Measurements from ENCODE around the gene ADGRG1. TPM values are rescaled to one million over a fixed set of nuclear protein-coding genes. Genes with fewer than 3 reads are reported as not detected.

ADGRG1 gene
- polyA plus RNA-seq, 1 of the 3 experiments (the other 2 are of a cell fraction), result 7.4 TPM

DNA sequence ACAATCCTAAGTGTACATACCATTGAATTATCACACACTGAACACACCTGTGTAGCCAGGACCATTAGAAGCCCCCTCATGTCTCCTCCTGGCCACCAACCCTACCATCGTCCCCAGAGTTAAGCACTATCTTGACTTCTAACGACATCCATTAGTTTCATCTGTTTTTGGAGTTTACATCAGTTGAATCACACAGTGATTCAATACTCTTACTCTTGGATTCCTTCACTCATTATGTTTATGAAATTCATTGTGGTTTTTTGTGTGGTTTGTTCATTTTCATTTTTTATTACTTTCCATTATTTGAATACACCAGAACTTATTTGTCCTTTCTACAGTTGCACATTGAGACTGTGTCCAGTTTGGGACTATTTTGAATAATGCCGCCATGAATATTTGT, 79.7 kb downstream of the ADGRG1 start:
- Histone ChIP-seq H3K36me3 (replicated peaks in 1 of 2; ENCODE audit: control insufficient read depth in 1 of 2, insufficient read depth in 2 of 2, low read length in 1 of 2) (no peaks in the 10 kb centered on the region), H3K9ac (no peak overlapping the region), H3K27me3 (ENCODE audit: insufficient read depth) (0 out of 2 replicates have a peak, but pooled peaks cover 5% of the 10 kb centered on the region), H3K27ac (ENCODE audit: low read depth in 2 of 2, low read length in 1 of 2) (no peak overlapping the region), H3K4me2 (no peak overlapping the region), H2AFZ (ENCODE audit: low read depth) (no peak overlapping the region), H3K79me2 (ENCODE audit: insufficient read depth) (no peaks in the 10 kb centered on the region), H3K4me3 (ENCODE audit: low read depth in 2 of 2, low read length in 1 of 2) (no peak overlapping the region), H3F3A (replicated peaks; ENCODE audit: insufficient read depth) (no peaks in the 10 kb centered on the region), H4K20me1 (ENCODE audit: insufficient read depth) (no peaks in the 10 kb centered on the region), H3K4me1 (ENCODE audit: control insufficient read depth in 1 of 2, insufficient read depth in 2 of 2, low read depth in 1 of 2, low read length in 1 of 2) (no peaks in the 10 kb centered on the region; a peak in 1 of 4 replicates), H3K9me2 (no peaks in the 10 kb centered on the region), H3K9me3 (no peaks in the 10 kb centered on the region)
- ChIA-PET CTCF (no interaction called here), POLR2A (no interaction called here)
- 84% methylated on average over 3 of the region's 3 CpGs for WGBS (ENCODE audit: low lambda C conversion rate)
- no peak for TF ChIP-seq GATA2 (CRISPR knock-in tag; IDR thresholded peaks at IDR 0.05)
- TF ChIP-seq, protein P1, sequence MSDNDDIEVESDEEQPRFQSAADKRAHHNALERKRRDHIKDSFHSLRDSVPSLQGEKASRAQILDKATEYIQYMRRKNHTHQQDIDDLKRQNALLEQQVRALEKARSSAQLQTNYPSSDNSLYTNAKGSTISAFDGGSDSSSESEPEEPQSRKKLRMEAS (IDR thresholded peaks at IDR 0.05; ENCODE audit: low read depth), result no peak
- TF ChIP-seq FOXM1 (IDR thresholded peaks at IDR 0.05; ENCODE audit: low read depth), result no peak
- TF ChIP-seq, protein P2, sequence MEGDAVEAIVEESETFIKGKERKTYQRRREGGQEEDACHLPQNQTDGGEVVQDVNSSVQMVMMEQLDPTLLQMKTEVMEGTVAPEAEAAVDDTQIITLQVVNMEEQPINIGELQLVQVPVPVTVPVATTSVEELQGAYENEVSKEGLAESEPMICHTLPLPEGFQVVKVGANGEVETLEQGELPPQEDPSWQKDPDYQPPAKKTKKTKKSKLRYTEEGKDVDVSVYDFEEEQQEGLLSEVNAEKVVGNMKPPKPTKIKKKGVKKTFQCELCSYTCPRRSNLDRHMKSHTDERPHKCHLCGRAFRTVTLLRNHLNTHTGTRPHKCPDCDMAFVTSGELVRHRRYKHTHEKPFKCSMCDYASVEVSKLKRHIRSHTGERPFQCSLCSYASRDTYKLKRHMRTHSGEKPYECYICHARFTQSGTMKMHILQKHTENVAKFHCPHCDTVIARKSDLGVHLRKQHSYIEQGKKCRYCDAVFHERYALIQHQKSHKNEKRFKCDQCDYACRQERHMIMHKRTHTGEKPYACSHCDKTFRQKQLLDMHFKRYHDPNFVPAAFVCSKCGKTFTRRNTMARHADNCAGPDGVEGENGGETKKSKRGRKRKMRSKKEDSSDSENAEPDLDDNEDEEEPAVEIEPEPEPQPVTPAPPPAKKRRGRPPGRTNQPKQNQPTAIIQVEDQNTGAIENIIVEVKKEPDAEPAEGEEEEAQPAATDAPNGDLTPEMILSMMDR (IDR thresholded peaks at IDR 0.05), result no peak
- TF ChIP-seq SMC3 (IDR thresholded peaks at IDR 0.05; ENCODE audit: low read depth, low read length), result no peak
- TF ChIP-seq FOSL2 (IDR thresholded peaks at IDR 0.05; ENCODE audit: borderline replicate concordance, low read depth), result no peak
- TF ChIP-seq SIN3A (IDR thresholded peaks at IDR 0.05; ENCODE audit: borderline replicate concordance, low read depth, low read length), result no peak
- no peak for TF ChIP-seq YY1 (IDR thresholded peaks at IDR 0.05; ENCODE audit: low read depth)
- no peak for TF ChIP-seq RXRA (IDR thresholded peaks at IDR 0.05; ENCODE audit: borderline replicate concordance, low read depth)
- TF ChIP-seq TEAD4 (IDR thresholded peaks at IDR 0.05; ENCODE audit: borderline replicate concordance, insufficient read depth), result no peak
- DNase-seq, result no peak

DNA sequence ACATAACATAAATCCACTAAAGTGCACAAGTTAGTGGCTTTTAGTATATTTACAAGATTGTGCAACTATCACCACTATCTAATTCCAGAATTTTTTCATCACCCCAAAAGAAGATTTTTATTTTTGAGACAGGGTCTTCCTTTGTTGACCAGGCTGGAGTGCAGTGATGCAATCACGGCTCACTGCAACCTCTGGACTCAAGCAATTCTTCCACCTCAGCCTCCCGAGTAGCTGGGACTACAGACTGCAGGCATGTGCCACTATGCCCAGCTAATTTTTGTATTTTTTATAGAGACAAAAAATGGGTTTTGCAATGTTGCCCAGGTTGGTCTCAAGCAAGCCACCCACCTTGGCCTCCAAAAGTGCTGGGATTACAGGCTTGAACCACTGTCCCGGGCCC, 81.2 kb downstream of the ADGRG1 start:
- ChIA-PET CTCF (interaction anchor here (0.8 kb wide), 1 partner anchor 27 kb away, joined by 3 read pairs; no protein-coding TSS in a partner anchor), POLR2A (no interaction called here)
- no peaks in the 10 kb centered on the region for H3K9me2 ChIP-seq
- H3K36me3 ChIP-seq (replicated peaks in 1 of 2; ENCODE audit: control insufficient read depth in 1 of 2, insufficient read depth in 2 of 2, low read length in 1 of 2), result no peaks in the 10 kb centered on the region
- no peak for TF ChIP-seq GABPA (IDR thresholded peaks at IDR 0.05; ENCODE audit: low read depth)
- TF ChIP-seq RCOR1 (IDR thresholded peaks at IDR 0.05; ENCODE audit: low read length), result no peak
- TF ChIP-seq POLR2AphosphoS5 (IDR thresholded peaks at IDR 0.05; ENCODE audit: low read depth, low read length), result no peak
- no peak for TF ChIP-seq NFIC (IDR thresholded peaks at IDR 0.05; ENCODE audit: borderline replicate concordance)
- no peak for TF ChIP-seq MXI1 (IDR thresholded peaks at IDR 0.05; ENCODE audit: low read depth, low read length)
- TF ChIP-seq FOXM1 (IDR thresholded peaks at IDR 0.05; ENCODE audit: low read depth), result no peak
- TF ChIP-seq SIN3A (IDR thresholded peaks at IDR 0.05; ENCODE audit: borderline replicate concordance, low read depth, low read length), result no peak
- TF ChIP-seq JUND (IDR thresholded peaks at IDR 0.05), result no peak
- TF ChIP-seq SMC3 (IDR thresholded peaks at IDR 0.05; ENCODE audit: low read depth, low read length), result no peak
- no peak for TF ChIP-seq TAF1 (IDR thresholded peaks at IDR 0.05; ENCODE audit: borderline replicate concordance, low read depth, low read length)
- no peak for TF ChIP-seq TCF12 (IDR thresholded peaks at IDR 0.05)
- TF ChIP-seq GATA2 (CRISPR knock-in tag; IDR thresholded peaks at IDR 0.05), result no peak
- TF ChIP-seq, protein P3, sequence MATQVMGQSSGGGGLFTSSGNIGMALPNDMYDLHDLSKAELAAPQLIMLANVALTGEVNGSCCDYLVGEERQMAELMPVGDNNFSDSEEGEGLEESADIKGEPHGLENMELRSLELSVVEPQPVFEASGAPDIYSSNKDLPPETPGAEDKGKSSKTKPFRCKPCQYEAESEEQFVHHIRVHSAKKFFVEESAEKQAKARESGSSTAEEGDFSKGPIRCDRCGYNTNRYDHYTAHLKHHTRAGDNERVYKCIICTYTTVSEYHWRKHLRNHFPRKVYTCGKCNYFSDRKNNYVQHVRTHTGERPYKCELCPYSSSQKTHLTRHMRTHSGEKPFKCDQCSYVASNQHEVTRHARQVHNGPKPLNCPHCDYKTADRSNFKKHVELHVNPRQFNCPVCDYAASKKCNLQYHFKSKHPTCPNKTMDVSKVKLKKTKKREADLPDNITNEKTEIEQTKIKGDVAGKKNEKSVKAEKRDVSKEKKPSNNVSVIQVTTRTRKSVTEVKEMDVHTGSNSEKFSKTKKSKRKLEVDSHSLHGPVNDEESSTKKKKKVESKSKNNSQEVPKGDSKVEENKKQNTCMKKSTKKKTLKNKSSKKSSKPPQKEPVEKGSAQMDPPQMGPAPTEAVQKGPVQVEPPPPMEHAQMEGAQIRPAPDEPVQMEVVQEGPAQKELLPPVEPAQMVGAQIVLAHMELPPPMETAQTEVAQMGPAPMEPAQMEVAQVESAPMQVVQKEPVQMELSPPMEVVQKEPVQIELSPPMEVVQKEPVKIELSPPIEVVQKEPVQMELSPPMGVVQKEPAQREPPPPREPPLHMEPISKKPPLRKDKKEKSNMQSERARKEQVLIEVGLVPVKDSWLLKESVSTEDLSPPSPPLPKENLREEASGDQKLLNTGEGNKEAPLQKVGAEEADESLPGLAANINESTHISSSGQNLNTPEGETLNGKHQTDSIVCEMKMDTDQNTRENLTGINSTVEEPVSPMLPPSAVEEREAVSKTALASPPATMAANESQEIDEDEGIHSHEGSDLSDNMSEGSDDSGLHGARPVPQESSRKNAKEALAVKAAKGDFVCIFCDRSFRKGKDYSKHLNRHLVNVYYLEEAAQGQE (IDR thresholded peaks at IDR 0.05; ENCODE audit: low read depth, low read length), result no peak
- no peaks in the 10 kb centered on the region for H3K9me3 ChIP-seq
- no peaks in the 10 kb centered on the region; a peak in 1 of 4 replicates for H3K4me1 ChIP-seq (ENCODE audit: control insufficient read depth in 1 of 2, insufficient read depth in 2 of 2, low read depth in 1 of 2, low read length in 1 of 2)
- peaks cover 5% of the 10 kb centered on the region; the same call in 1 of the 2 replicates for H3K27me3 ChIP-seq (ENCODE audit: insufficient read depth)
- 73% methylated on average over 3 of the region's 3 CpGs for WGBS (ENCODE audit: low lambda C conversion rate)
- no peaks in the 10 kb centered on the region for H4K20me1 ChIP-seq (ENCODE audit: insufficient read depth)
- no peak overlapping the region for H3K27ac ChIP-seq (ENCODE audit: low read depth in 2 of 2, low read length in 1 of 2)
- H3K4me3 ChIP-seq (ENCODE audit: low read depth in 2 of 2, low read length in 1 of 2), result no peak overlapping the region
- H3K9ac ChIP-seq, result no peak overlapping the region
- H2AFZ ChIP-seq (ENCODE audit: low read depth), result no peak overlapping the region
- no peaks in the 10 kb centered on the region for H3K79me2 ChIP-seq (ENCODE audit: insufficient read depth)
- no peaks in the 10 kb centered on the region for H3F3A ChIP-seq (replicated peaks; ENCODE audit: insufficient read depth)
- H3K4me2 ChIP-seq, result no peak overlapping the region
- DNase-seq, result no peak
